HG02840 (cell line): Measurements from ENCODE around the gene MAP1S.

Experiments
- ATAC-seq: cut with Tn5 transposase; IDR thresholded peaks from one replicate; pipeline ENCODE4 v1.9.1; 2021; ENCODE audit warnings: mild to moderate bottlenecking, moderate library complexity, moderate number of reproducible peaks; ENCODE audit not compliant: unreplicated experiment, low FRiP score

Gene MAP1S, protein sequence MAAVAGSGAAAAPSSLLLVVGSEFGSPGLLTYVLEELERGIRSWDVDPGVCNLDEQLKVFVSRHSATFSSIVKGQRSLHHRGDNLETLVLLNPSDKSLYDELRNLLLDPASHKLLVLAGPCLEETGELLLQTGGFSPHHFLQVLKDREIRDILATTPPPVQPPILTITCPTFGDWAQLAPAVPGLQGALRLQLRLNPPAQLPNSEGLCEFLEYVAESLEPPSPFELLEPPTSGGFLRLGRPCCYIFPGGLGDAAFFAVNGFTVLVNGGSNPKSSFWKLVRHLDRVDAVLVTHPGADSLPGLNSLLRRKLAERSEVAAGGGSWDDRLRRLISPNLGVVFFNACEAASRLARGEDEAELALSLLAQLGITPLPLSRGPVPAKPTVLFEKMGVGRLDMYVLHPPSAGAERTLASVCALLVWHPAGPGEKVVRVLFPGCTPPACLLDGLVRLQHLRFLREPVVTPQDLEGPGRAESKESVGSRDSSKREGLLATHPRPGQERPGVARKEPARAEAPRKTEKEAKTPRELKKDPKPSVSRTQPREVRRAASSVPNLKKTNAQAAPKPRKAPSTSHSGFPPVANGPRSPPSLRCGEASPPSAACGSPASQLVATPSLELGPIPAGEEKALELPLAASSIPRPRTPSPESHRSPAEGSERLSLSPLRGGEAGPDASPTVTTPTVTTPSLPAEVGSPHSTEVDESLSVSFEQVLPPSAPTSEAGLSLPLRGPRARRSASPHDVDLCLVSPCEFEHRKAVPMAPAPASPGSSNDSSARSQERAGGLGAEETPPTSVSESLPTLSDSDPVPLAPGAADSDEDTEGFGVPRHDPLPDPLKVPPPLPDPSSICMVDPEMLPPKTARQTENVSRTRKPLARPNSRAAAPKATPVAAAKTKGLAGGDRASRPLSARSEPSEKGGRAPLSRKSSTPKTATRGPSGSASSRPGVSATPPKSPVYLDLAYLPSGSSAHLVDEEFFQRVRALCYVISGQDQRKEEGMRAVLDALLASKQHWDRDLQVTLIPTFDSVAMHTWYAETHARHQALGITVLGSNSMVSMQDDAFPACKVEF

DNA sequence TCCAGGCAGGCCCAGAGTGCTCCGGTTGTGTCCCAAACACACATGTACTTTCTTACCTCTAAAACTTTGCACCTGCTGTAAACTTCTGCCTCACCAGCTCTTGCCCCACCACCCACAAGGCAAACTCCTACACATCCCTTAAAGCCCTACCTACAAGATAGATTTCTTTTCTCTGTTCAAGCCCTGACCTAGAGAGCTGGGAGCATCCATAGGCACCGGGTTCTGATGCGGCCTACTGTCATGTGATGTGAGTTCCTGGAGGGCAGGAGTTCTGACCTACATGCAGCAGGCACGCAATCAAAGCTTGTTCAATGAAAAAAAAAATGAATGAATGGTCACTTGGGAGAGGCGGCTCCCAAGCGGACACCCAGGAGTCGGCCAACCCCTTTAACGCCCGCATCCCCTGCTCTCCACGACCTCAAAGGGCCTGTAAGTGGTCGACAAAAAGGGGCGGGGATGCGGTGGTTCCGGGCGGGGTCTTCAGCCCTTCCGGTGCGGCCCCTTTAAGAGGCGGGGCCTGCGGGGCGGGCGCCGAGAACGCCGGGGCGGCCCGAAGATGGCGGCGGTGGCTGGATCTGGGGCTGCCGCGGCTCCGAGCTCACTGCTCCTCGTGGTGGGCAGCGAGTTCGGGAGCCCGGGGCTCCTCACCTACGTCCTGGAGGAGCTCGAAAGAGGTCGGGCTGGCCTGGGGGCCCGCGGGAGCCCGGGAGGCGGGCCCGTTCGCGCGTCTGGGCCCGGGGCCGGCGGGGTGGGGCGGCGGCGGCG is at the start of gene MAP1S:
Gene MAP1S (plus strand): TSS at position 534 of the 765 bp plus-strand sequence. CDS start 23 bp downstream, at position 557.
- ATAC-seq = peak; percentile 68

DNA sequence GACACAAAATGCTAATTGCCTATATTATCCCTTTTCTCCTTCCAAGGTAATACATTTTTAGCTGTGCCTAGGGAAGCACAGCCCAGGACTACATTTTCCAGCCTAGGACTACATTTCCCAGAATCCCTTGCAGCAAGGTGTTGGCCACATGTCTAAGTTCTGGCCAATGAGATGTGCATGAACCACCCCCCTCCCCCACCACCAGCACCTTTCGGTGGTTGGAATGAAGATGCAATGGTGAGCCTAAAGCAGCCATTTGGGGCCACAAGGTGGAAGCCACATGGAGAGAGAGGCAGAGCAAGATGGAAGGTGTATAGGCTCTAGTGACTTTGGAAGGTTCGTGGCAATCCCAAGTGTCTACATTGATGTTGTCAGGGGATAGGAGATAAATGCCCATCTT is 47.4 kb upstream of the MAP1S start:
- no peak for ATAC-seq

DNA sequence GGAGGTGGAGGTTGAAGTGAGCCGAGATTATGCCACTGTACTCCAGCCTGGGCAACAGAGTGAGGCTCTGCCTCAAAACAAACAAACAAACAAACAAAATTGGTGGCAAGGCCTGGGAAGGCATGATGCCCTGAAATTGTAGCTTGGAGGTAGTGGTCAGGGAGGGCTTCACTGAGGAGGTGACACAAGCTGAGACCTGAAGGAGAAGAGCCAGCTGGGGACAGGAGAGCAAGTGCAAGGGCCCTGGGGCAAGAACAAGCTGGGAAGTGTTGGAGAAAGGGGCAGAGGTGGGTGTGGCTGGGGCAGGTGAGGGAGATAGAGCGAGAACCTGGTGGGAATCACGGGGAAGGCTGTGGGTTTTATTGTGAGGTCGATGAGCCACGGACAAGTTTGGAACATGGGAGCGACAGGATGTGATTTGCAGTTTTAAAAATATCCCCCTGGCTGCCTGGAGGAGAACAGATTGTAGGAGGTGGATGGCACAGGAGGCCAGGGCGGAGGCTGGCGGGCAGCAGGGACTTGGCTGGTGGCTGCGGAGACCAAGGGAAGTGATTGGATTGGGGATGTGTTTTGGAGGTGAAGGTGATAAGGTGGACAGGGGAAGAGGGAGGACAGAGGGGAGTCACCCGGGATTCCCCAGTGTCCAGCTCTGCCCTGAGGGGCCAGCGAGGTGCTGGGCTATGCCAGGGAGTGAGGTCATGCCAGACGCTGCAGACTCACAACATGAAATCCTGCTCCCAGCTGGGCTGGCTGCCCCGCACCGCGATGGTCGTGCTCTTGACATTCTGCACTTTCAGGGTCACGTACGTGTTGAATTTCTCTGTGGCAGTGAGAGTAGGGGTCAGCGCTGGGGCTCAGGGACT is 45.1 kb upstream of the MAP1S start:
- no peak for ATAC-seq

DNA sequence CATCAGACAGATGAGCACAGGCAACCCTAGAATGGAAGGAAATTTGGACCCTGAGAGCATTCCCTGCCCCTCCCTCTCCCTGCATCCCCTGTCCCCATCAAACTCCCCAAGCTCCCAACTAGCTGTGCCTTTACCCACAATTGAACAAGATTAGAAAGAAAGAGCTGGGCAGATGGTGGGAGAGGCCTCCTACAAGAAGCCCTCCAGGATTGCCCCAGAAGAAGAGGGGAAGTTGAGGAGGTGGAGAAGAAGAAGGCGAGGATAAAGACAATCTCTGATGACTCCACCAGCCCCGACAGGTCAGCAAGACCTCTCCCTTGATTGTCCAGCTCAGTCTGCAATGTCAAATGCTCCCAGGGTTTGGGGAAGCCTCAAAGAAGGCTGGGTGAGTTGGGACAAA is 43.0 kb upstream of the MAP1S start:
- ATAC-seq = no peak

DNA sequence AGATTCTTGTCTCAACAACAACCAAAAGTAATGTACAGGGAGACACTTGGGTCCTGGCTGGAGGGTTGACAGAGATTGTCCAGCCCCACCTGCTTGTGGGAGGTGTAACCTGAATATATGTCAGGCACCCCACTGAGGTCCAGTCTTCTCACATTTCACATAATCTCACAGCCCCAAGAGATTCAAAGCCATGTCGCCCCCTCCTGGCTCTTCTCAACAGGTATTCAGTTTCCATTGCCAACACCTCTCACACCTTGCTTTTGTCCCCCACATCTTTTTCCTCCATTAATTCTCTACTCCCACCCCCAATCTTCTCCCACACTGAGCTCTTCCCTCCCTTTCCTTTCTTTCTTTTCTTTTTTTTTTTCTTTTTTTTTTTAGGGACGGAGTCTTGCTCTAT is 42.3 kb upstream of the MAP1S start:
- ATAC-seq = no peak

DNA sequence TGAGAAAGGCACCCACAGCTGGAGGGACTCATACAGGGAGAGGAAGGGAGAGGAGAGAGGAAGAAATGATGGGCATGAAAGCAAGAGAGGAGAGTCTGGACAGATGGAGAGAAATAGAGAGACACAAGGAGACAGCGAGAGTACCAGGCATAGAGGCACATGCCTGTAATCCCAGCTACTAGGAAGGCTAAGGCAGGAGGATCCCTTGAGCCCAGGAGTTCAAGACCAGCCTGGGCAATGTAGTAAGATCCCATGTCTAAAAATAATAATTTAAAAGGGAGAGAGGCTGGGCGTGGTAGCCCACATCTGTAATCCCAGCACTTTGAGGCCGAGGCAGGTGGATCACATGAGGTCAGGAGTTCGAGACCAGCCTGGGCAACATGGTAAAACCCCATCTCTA is 40.4 kb upstream of the MAP1S start:
- ATAC-seq = no peak

DNA sequence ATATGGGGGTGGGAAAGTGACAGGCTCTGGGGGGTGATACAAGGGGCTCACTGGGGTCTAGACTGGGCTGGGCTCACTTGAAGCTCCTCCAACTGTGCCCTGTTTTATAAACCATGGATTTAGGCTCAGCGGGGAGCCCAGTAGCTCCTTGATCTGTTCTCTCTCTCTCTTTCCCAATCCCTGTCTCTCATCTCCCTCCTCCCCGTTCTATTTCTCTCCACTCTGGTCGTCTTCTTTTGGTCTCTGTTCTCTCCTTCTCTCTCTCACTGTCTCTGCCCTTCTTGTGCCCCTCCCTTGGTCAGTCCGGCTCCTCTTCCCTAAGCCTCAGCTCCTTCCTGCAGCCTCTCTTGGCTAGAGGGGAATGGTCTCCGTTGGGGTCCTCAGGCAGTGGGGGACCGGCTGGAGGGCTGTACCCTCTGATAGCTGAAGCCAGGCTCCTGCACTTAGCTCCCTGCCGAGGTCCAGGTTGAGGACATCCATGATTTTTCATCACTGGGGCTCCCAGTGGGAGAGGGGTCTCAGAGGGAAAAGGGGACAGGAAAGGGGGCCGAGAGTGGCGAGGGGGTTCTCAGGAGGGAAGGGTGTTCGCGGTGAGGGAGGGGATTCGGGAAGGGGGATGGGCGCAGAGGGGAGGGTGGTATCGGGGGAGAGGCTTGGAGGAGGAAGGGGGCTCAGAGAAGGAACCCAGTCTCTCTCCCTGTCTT is 39.6 kb upstream of the MAP1S start:
- ATAC-seq = no peak

DNA sequence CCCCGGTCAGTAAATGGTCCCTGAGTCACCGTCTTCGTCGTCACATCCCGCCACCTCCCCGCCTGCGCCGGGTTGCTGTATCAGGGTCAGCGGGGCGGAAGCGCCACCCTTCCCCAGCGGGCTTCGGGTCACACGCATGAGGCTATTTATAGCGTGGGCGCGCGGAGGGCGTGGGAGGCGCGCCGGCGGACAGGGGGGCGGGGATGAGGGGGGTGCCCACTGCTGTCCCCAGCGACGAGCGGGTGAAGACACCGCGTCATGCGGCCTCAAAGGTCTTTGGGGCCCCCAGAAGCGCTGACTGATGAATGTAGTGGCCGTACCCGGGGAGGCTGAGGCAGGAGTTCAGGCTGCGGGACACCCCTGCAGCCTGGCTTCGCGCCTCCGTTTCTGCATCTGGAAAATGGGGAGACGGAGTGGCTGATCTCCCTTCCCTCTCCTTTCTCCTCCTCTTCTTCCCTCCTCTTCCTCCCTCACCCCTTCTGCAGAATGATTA is 39.0 kb upstream of the MAP1S start:
- no peak for ATAC-seq

DNA sequence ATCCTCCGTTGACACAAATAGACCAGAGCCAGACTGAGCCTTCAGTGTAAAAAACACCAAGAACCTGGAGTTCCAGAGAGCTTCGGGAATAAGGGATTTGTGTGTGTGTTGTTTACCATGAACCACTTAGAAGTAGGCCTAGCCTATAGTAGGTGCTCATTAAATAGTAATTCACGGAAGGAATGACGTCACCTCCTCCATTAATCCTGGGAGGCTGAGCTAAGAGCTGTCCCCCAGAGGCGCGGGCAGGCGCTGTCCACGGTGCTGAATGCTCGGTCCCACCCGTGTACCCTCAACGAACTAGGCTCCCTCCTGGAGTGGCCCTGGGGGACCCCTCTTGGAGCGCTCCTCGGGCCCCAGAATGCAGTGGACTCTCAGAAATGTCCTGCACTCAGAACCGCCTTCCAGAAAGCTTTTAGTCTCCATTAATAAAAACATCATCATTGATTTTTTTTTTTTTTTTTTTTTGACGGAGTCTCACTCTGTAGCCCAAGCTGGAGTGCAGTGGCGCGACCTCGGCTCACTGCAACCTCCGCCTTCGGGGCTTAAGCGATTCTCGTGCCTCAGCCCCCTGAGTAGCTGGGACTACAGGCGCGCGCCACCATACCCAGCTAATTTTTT is 37.7 kb upstream of the MAP1S start:
- no peak for ATAC-seq

DNA sequence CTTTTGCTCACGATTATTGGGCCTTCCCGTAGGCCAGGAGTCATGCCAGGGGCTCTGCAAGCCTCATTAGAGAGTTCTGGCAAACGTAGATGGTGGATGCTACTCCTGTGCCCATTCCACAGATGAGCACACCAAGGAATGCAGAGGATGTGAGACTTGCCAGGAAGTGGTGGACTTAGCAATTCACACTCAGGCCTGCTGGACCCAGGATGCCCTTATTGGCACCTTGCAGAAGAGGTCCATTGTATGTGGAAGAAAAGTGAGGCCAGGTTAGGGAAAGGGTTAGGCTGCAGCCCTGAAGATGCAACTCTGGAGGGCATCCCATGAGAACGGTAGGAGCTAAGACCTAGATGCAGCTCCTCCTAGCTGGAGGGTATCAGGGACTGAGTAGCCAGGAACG is 37.0 kb upstream of the MAP1S start:
- ATAC-seq = no peak

DNA sequence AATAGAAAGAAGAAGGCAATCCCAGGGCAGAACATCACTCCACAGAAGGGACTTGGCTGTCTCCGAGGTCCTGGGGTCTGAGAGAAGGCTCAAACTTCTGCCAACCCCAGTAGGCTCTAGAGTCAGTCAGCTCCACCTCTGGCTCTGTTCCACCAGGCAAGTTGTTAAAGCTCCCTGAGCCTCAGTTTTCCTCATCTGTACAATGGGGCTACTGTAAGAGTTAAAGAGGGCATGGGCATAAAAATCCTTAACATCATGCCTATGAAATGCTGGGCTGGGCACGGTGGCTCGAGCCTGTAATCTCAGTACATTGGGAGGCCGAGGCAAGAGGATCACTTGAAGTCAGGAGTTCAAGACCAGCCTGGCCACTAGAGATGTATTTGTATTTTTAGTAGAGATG is 36.2 kb upstream of the MAP1S start:
- ATAC-seq = no peak

DNA sequence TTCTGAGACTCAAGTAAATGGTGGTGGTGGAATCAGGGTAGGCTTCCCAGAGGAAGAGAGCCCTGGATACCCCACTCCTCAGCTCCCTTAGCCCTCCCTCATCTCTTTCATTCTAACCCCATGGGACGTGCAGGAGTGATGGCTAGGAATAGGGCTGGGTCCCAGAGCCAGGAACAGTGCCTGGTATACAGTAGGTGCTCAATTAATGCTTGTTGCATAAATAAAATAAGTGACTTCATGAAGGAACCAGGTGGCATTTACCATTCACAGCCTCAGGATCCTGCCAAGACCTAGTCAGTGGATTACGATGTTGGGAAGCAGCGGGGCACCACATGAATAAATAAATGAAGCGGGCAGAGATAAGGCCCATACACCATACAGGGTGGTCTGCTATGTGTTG is 35.0 kb upstream of the MAP1S start:
- ATAC-seq = no peak

DNA sequence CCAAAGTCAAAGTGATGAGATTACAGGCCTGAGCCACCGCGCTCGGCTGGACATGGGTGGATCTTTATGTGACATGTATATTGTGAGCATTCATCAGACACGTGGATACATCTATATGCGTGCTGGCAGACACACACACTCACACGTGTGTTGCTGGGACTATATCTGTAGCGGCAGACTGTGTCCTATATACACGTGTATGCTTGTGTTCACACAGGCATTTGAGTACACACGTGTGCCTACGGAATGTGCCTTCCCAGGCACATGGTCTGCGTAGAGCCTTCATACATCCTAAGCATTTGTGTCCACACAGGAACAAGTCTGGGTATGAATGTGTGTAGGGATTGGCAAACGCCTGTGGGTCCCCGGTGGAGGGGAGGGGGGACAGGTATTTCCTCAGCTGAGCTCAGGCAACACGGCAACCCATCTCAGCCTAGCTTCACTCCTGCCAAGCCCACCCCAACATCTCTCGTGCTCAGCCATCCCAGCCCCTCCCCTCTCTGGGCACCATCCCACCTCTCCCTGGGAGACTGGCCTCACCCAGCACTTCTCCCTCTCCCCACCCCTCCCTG is 33.7 kb upstream of the MAP1S start:
- ATAC-seq = no peak

DNA sequence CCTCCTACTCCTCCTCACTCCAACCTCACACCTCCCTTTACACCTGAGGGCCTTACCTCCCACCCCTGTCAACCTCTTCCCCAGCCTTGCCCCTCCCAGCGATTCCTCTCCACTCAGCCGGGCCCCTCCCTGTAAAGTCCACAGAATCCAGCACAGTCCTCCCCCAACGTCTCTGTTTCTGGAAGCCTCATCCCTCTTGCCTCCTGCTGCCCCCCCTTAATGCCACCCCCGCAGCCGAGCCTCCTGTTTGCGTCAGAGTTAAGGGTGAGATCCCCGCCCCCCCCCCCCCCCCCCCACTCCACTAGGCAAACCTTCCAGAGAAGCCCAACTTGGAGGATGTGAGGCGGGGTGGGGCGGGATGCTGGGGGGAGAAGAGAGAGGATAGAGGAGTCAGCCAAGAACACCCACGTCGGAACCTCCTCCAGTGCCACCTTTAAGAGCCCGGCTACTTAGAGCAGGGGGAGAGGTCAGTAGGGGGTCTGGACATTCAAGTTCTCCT is 33.2 kb upstream of the MAP1S start:
- no peak for ATAC-seq

DNA sequence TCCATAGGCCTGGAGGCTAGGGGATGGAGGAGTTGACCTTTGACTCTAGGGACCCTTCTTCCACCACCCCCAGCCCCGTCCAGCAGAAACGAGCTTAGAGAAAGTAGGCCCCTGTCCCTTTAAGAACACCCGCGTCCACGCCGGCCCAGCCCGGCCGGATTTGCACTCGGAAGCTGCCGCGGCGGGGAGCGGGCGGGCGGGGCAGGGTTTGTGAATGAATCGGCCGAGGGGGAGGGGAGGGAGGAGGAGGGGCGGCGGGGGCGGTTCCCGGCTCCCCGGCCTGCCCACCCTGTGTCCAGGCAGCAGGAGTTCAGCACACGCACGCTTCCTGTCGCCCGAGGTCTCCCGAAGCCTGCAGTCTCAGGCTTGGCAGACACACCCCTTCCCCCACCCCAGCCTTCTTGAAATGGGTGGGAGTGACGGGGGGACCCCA is 32.7 kb upstream of the MAP1S start:
- no peak for ATAC-seq

DNA sequence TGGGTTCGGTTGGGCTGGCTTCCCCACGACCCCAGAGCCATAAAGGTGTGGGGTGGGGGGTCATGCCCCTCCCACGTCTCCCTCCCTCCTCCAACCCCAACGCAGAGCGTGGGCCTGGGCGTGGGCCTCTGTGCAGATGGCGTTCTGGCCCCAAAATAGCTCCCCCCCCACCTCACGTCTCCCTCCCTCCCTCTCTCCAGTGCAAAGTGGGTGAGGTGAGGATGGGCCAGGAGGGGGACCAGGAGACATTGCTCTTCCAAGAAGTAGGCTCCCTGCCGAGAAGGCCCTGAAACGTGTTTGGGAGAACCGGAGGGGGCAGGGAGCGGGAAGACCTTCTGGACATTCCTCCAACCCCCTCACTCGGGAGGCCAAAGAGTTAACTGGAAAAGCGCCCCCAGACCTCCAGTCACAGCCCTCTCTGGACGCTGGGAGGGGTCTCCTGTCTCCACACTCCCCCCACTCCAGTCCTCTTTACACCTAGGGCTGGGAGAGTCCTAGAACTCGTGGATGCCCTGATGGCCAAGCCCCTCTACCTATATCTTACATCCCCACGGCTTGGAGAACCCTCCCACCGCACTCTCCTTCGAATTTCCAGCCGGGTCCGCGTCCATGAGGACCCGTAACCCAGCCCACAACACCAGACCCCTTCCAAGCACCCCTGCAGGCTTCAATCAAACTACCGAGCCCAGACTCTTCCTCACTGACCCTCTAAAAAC is 32.0 kb upstream of the MAP1S start:
- ATAC-seq = no peak
